ENCODE data around the gene USH2A.

GRCh38 chr1:215983680-215984079, 439.6 kb downstream of the USH2A start:
- no peak for TF ChIP-seq CTCF (conservative IDR thresholded peaks at IDR 0.05; ENCODE audit: low read length)
- no peak for TF ChIP-seq EZH2phosphoT487 (IDR thresholded peaks at IDR 0.05; ENCODE audit: borderline replicate concordance)
